Liver (tissue), 9 donors: ENCODE data around the gene ORAI1. TPM values are rescaled to one million over a fixed set of nuclear protein-coding genes. Genes with fewer than 3 reads are reported as not detected.

ENCODE experiments used
- DNase-seq: peaks from one replicate; pipeline ENCODE4 v3.0.0-alpha.2; 2017; ENCODE audit warnings: low spot score
- H3K27ac ChIP-seq, 2 donors: one replicate each; pipeline ENCODE4 v1.7.0; 2013; ENCODE audit warnings: inconsistent platforms in 2 of 2, low read length in 2 of 2, control low read depth in 1 of 2, low read depth in 1 of 2, mild to moderate bottlenecking in 1 of 2
- H3K27me3 ChIP-seq, 4 donors: one replicate each; pipeline versions ENCODE4 v1.6.1 to v1.7.0; 2013; ENCODE audit warnings: low read length in 3 of 4, inconsistent platforms in 1 of 4, mild to moderate bottlenecking in 1 of 4, moderate library complexity in 1 of 4; ENCODE audit not compliant: control insufficient read depth in 4 of 4, insufficient read depth in 4 of 4
- H3K36me3 ChIP-seq, 4 donors: one replicate each; pipeline versions ENCODE4 v1.6.1 to v1.7.0; 2013; ENCODE audit warnings: low read length in 3 of 4, mild to moderate bottlenecking in 3 of 4, low read depth in 1 of 4, moderate library complexity in 1 of 4; ENCODE audit not compliant: control insufficient read depth in 4 of 4, insufficient read depth in 3 of 4
- H3K4me1 ChIP-seq, 4 donors: one replicate each; pipeline versions ENCODE4 v1.6.1 to v1.7.0; 2013; ENCODE audit warnings: low read length in 3 of 4, mild to moderate bottlenecking in 3 of 4, moderate library complexity in 1 of 4; ENCODE audit not compliant: control insufficient read depth in 4 of 4, insufficient read depth in 4 of 4
- H3K4me3 ChIP-seq, 3 donors: one replicate each; pipeline versions ENCODE4 v1.6.1 to v1.7.0; 2013; ENCODE audit warnings: low read length in 3 of 3, control low read depth in 1 of 3, low read depth in 1 of 3, mild to moderate bottlenecking in 1 of 3
- H3K9ac ChIP-seq, 2 donors: one replicate each; pipeline ENCODE4 v1.7.0; 2013; ENCODE audit warnings: low read length in 2 of 2, mild to moderate bottlenecking in 2 of 2, moderate library complexity in 2 of 2, control low read depth in 1 of 2, low read depth in 1 of 2
- H3K9me3 ChIP-seq, 4 donors: one replicate each; pipeline versions ENCODE4 v1.6.1 to v1.7.0; 2013; ENCODE audit warnings: low read length in 3 of 4; ENCODE audit not compliant: control insufficient read depth in 4 of 4
- ATF3 ChIP-seq: IDR thresholded peaks from 2 replicates; pipeline ENCODE4 v1.6.1; 2016; ENCODE audit warnings: antibody characterized with exemption
- CTCF ChIP-seq: fragments of 150-350 bp; IDR thresholded peaks from 2 replicates; pipeline ENCODE4 v1.5.1; 2017; ENCODE audit warnings: improper control_type of control experiment, low read depth, low read length; ENCODE audit not compliant: missing input control
- EGR1 ChIP-seq, 2 donors: IDR thresholded peaks; 2 replicates each; pipeline ENCODE4 v1.6.1; 2016 to 2018; ENCODE audit warnings: antibody characterized with exemption in 2 of 2, low read depth in 2 of 2
- FOXA1 ChIP-seq: IDR thresholded peaks from 2 replicates; pipeline ENCODE4 v1.6.1; 2016; ENCODE audit warnings: antibody characterized with exemption
- FOXA2 ChIP-seq: IDR thresholded peaks from 2 replicates; pipeline ENCODE4 v1.6.1; 2016; ENCODE audit warnings: antibody characterized with exemption
- GABPA ChIP-seq, 2 donors: IDR thresholded peaks in 1 of 2; conservative IDR thresholded peaks in 1 of 2; 2 replicates each; pipeline ENCODE4 v1.6.1; 2016; ENCODE audit warnings: antibody characterized with exemption in 2 of 2, mild to moderate bottlenecking in 1 of 2, moderate library complexity in 1 of 2
- HNF4A ChIP-seq, 2 donors: conservative IDR thresholded peaks; 2 replicates each; pipeline ENCODE4 v1.6.1; 2016; ENCODE audit warnings: antibody characterized with exemption in 2 of 2, mild to moderate bottlenecking in 2 of 2
- HNF4G ChIP-seq: IDR thresholded peaks from 2 replicates; pipeline ENCODE4 v1.6.1; 2016; ENCODE audit warnings: antibody characterized with exemption
- JUND ChIP-seq, 2 donors: IDR thresholded peaks; 2 replicates each; pipeline ENCODE4 v1.6.1; 2016; ENCODE audit warnings: antibody characterized with exemption in 2 of 2
- MAX ChIP-seq: IDR thresholded peaks from 2 replicates; pipeline ENCODE4 v1.6.1; 2016; ENCODE audit warnings: antibody characterized with exemption
- RAD21 ChIP-seq, 2 donors: IDR thresholded peaks; 2 replicates each; pipeline ENCODE4 v1.6.1; 2016; ENCODE audit warnings: antibody characterized with exemption in 2 of 2, mild to moderate bottlenecking in 2 of 2
- REST ChIP-seq: IDR thresholded peaks from 2 replicates; pipeline ENCODE4 v1.6.1; 2016; ENCODE audit warnings: antibody characterized with exemption, mild to moderate bottlenecking
- RXRA ChIP-seq, 2 donors: IDR thresholded peaks; 2 replicates each; pipeline ENCODE4 v1.6.1; 2017 to 2018; ENCODE audit warnings: antibody characterized with exemption in 2 of 2, mild to moderate bottlenecking in 1 of 2
- SP1 ChIP-seq: IDR thresholded peaks from 2 replicates; pipeline ENCODE4 v1.6.1; 2018; ENCODE audit warnings: antibody characterized with exemption, mild to moderate bottlenecking
- TAF1 ChIP-seq: conservative IDR thresholded peaks from 2 replicates; pipeline ENCODE4 v1.6.1; 2016; ENCODE audit warnings: antibody characterized with exemption, mild to moderate bottlenecking
- YY1 ChIP-seq: IDR thresholded peaks from 2 replicates; pipeline ENCODE4 v1.6.1; 2016; ENCODE audit warnings: antibody characterized with exemption, mild to moderate bottlenecking
- ZBTB33 ChIP-seq: IDR thresholded peaks from 2 replicates; pipeline ENCODE4 v1.6.1; 2016; ENCODE audit warnings: antibody characterized with exemption
- WGBS: extraction: QIAGEN DNeasy Blood & Tissue Kit; methylation state at CpG from one replicate; pipeline ENCODE4 v1.1.7; 2013; 5-methylcytosine and 5-hydroxymethylcytosine counted together
- polyA plus RNA-seq, 2 donors: library from polyadenylated mRNA; stranded (reverse) in 1 of 2; unstranded in 1 of 2; fragments of 200-250 nt in 1 of 2; fragments of >200 nt in 1 of 2; fragmentation: Nextera tagmentation in 1 of 2; extraction: Ambion mirVana in 1 of 2; gene quantifications; one replicate each; pipeline versions ENCODE4 v1.2.1 to v1.2.3, GENCODE V29; 2013 to 2015
- total RNA-seq, 2 donors: library from RNA; depleted of rRNA; stranded (reverse); fragments of >200 nt; gene quantifications; one replicate each; pipeline ENCODE4 v1.2.3, GENCODE V29; 2014
- donor health status: healthy.
- donor health status: healthy.
- donor health status: healthy.
- donor health status: healthy.
- donor health status: healthy.

The ORAI1 gene
- total and polyA plus RNA-seq, 4 donors, result 5.3 to 10.9 (median 9.3) TPM

GRCh38 chr12:121678305-121678704 is 52.0 kb downstream of the ORAI1 start:
- H3K36me3 ChIP-seq, result no peaks in the 10 kb centered on the region
- TF ChIP-seq CTCF (no peak), JUND (IDR thresholded peaks at IDR 0.05) (no peak), TAF1 (no peak), GABPA (IDR thresholded peaks at IDR 0.05 in 1 of 2, conservative IDR thresholded peaks at IDR 0.05 in 1 of 2) (no peak), EGR1 (IDR thresholded peaks at IDR 0.05; ENCODE audit: low read depth in 2 of 2) (no peak), MAX (no peak), HNF4G (no peak), ZBTB33 (no peak), HNF4A (conservative IDR thresholded peaks at IDR 0.05) (no peak), SP1 (no peak), RAD21 (IDR thresholded peaks at IDR 0.05) (no peak), ATF3 (no peak), FOXA2 (no peak), RXRA (IDR thresholded peaks at IDR 0.05) (no peak), YY1 (no peak), REST (no peak), FOXA1 (no peak)
- no peak overlapping the region for H3K4me3 ChIP-seq
- no peaks in the 10 kb centered on the region for H3K9me3 ChIP-seq
- WGBS, result 89% methylated on average over 3 of the region's 3 CpGs
- H3K4me1 ChIP-seq, result peaks cover 0 to 1% (median 0%) of the 10 kb centered on the region in 4 donors
- no peaks in the 10 kb centered on the region for H3K27me3 ChIP-seq
- H3K9ac ChIP-seq, result no peak overlapping the region
- DNase-seq, result no peak
- H3K27ac ChIP-seq, result no peak overlapping the region
